Measurements from ENCODE around the gene PAPSS1. TPM values are rescaled to one million over a fixed set of nuclear protein-coding genes. Genes with fewer than 3 reads are reported as not detected.

Gene PAPSS1
- total and polyA plus RNA-seq, 2 donors (not counting 3 experiments of a cell fraction or from before 2014, with no cell fraction given) = 69.6 to 77.2 TPM

- dilution Hi-C loops (cut with MboI; ENCODE audit: extremely low pct_ligation_motif_present, low sequenced_read_pairs) = no loop called here
- no peak overlapping the region for H3K4me3 ChIP-seq (replicated peaks in 1 of 3; ENCODE audit: insufficient read depth in 1 of 3, low read depth in 1 of 3, low read length in 3 of 3)
- no TSS peak for BruUV-seq (replicated peaks)
Measured at GRCh38 chr4:107747748-107748486, 27.9 kb upstream of the PAPSS1 start.

More at GRCh38 chr4:107747748-107748486, 27.9 kb upstream of the PAPSS1 start:
- Histone ChIP-seq H2AFZ (ENCODE audit: low read depth, low read length) (no peak overlapping the region), H3K27ac (ENCODE audit: insufficient read depth, low read depth, low read length) (no peak overlapping the region), H3K9ac (replicated peaks; ENCODE audit: extremely low read depth, insufficient read depth, low read length) (no peak overlapping the region), H4K20me1 (replicated peaks; ENCODE audit: control insufficient read depth, extremely low read depth, insufficient read depth, low read length) (no peaks in the 10 kb centered on the region), H3K36me3 (ENCODE audit: control insufficient read depth in 2 of 2, extremely low read depth in 1 of 2, insufficient read depth in 2 of 2, low read length in 2 of 2) (no peaks in the 10 kb centered on the region), H3K4me2 (ENCODE audit: insufficient read depth, low read length) (no peak overlapping the region), H3K9me3 (replicated peaks; ENCODE audit: control insufficient read depth, insufficient read depth, low read length) (no peaks in the 10 kb centered on the region), H3K79me2 (ENCODE audit: control insufficient read depth, insufficient read depth, low read length) (no peaks in the 10 kb centered on the region), H3K9me1 (replicated peaks; ENCODE audit: control insufficient read depth, extremely low read depth, insufficient read depth, low read length) (no peaks in the 10 kb centered on the region), H3K27me3 (ENCODE audit: control insufficient read depth in 2 of 2, insufficient read depth in 2 of 2, low read length in 2 of 2) (peaks cover 3 to 7% of the 10 kb centered on the region in 2 experiments), H3K4me1 (ENCODE audit: control insufficient read depth, extremely low read depth, insufficient read depth, low read length) (no peaks in the 10 kb centered on the region)
- CTCF ChIA-PET = interaction anchor here (0.8 to 1.5 kb wide), 4 partner anchors 10 to 654 kb away, joined by 3 to 6 read pairs (median 4); no protein-coding TSS in a partner anchor
- FAIRE-seq (no peak), DNase-seq (ENCODE audit: low read depth, low spot score) (no peak)
- TF ChIP-seq MYC (IDR thresholded peaks at IDR 0.05; ENCODE audit: low read depth, low read length) (no peak), POLR2A (IDR thresholded peaks at IDR 0.05; ENCODE audit: low read depth, low read length) (no peak), GATA2 (IDR thresholded peaks at IDR 0.05; ENCODE audit: insufficient read depth, insufficient read length, low read depth, low read length) (no peak), FOS (IDR thresholded peaks at IDR 0.05; ENCODE audit: borderline replicate concordance, insufficient read depth, low read length) (no peak), JUN (IDR thresholded peaks at IDR 0.05; ENCODE audit: borderline replicate concordance, insufficient read depth, insufficient read length, low read depth) (no peak), EZH2 (IDR thresholded peaks at IDR 0.05; ENCODE audit: borderline replicate concordance, low read depth, low read length, severe bottlenecking) (no peak), POLR2AphosphoS5 (IDR thresholded peaks at IDR 0.05; ENCODE audit: insufficient read depth, low read depth, low read length) (no peak), MAX (IDR thresholded peaks at IDR 0.05; ENCODE audit: insufficient read depth, insufficient read length) (no peak), CTCF (IDR thresholded peaks at IDR 0.05; ENCODE audit: extremely low read depth in 1 of 2, insufficient read depth in 1 of 2, low read depth in 1 of 2, low read length in 2 of 2) (no peak)
- POLR2A ChIA-PET = no interaction called here
- intact Hi-C loops (cut with micrococcal nuclease) = no loop called here
